DND-41 (cell line): ENCODE measurements around the gene ORM1.
"Not testable (repeated sequence)": the region's sequence is repeated elsewhere in the genome, so short reads cannot be mapped to it uniquely, and the experiment has no call there.

Experiments
- EZH2 ChIP-seq: IDR thresholded peaks from 3 replicates; pipeline ENCODE4 v1.6.1; 2012; ENCODE audit warnings: borderline replicate concordance, low read depth, mild to moderate bottlenecking, moderate library complexity, low read length, inconsistent platforms; ENCODE audit not compliant: severe bottlenecking
- TF ChIP-seq, protein P1 (sequence below): IDR thresholded peaks from 2 replicates; pipeline ENCODE4 v1.5.1; 2012; ENCODE audit warnings: borderline replicate concordance, low read length, moderate library complexity, mild to moderate bottlenecking; ENCODE audit not compliant: poor library complexity, severe bottlenecking; ENCODE audit errors: extremely low read depth

DNA sequence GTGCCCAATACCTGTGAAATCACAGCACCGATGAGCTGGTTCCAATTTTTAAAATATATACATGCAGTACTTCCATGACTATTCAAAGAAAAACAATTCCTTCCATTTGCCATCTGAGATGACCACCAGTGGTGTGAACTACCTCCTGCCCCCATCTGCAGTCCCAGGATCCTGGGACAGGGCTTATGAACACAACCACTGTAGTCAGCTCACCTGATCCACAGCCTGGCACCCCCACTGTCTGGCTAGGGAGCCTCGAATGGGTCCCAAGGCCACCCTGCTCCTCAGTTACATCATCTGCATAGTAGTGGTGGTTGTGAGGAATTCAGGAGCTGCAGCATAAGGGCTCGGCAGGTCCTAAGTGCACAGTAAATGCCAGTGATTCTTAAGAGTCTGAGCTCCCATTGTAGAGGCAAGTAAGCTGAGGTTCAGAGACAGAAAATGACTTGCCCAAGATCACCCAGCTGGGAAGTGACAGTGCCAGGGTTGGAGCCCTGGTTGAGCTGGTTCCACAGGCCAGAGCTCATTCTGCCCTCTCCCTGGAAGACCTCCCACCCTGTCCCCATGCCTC is 2.9 kb downstream of the ORM1 start:
- TF ChIP-seq, protein P1, sequence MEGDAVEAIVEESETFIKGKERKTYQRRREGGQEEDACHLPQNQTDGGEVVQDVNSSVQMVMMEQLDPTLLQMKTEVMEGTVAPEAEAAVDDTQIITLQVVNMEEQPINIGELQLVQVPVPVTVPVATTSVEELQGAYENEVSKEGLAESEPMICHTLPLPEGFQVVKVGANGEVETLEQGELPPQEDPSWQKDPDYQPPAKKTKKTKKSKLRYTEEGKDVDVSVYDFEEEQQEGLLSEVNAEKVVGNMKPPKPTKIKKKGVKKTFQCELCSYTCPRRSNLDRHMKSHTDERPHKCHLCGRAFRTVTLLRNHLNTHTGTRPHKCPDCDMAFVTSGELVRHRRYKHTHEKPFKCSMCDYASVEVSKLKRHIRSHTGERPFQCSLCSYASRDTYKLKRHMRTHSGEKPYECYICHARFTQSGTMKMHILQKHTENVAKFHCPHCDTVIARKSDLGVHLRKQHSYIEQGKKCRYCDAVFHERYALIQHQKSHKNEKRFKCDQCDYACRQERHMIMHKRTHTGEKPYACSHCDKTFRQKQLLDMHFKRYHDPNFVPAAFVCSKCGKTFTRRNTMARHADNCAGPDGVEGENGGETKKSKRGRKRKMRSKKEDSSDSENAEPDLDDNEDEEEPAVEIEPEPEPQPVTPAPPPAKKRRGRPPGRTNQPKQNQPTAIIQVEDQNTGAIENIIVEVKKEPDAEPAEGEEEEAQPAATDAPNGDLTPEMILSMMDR = not testable (repeated sequence)
- TF ChIP-seq EZH2 = not testable (repeated sequence)
